ENCODE measurements around the gene EOLA1.
"Not testable (repeated sequence)": the region's sequence is repeated elsewhere in the genome, so short reads cannot be mapped to it uniquely, and the experiment has no call there.

EOLA1 gene

DNA sequence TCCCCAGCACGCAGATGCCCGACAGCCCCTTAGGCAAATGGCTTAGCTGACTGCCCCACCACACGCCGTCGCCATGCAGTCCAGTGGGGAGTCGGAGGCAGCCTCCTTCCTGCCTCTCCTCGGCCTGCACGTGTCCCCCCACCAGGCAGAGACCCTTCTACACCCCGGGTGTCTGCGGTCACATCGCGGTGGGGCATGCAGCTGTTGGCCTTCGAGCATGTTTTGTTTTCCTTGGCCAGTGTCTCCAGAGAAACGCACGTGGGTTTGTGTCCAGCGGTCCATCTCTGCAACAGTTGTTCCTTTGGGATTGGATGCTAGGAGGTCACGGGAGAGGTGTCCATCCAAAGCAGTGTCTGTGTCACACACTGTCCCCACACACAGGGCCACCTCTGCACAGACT, 54.4 kb downstream of the EOLA1 start, which contains the start of gene HSFX2:
HSFX2 (minus strand) TSS at position 101 of the 400 bp plus-strand sequence. CDS start 614 bp downstream, outside the sequence.
- H2AK5ac ChIP-seq (ENCODE audit: low read depth, low read length); H3K27me3 ChIP-seq (ENCODE audit: control insufficient read depth in 3 of 3, insufficient read depth in 3 of 3, low read depth in 1 of 3, low read length in 3 of 3); H4K91ac ChIP-seq (ENCODE audit: low read depth, low read length, poor library complexity); H2AFZ ChIP-seq (ENCODE audit: low read length); H3K18ac ChIP-seq (ENCODE audit: low read length); H4K8ac ChIP-seq (ENCODE audit: low read depth, low read length); H3K9ac ChIP-seq (ENCODE audit: low read depth, low read length, poor library complexity); H3K36me3 ChIP-seq (replicated peaks in 1 of 2; ENCODE audit: control insufficient read depth in 2 of 2, insufficient read depth in 2 of 2, low read length in 2 of 2); H2BK12ac ChIP-seq (ENCODE audit: low read length); H3K9me3 ChIP-seq (replicated peaks in 1 of 2; ENCODE audit: control insufficient read depth in 2 of 2, insufficient read depth in 1 of 2, low read depth in 1 of 2, low read length in 2 of 2); H3K79me1 ChIP-seq (ENCODE audit: low read depth, low read length); H3K4ac ChIP-seq (ENCODE audit: low read length); H3K4me1 ChIP-seq (ENCODE audit: control insufficient read depth in 2 of 2, insufficient read depth in 1 of 2, low read depth in 1 of 2, low read length in 2 of 2); DNase-seq (ENCODE audit: low spot score); H3K23ac ChIP-seq (ENCODE audit: low read depth, low read length, poor library complexity); H3K4me3 ChIP-seq (ENCODE audit: low read length in 2 of 2); H2BK5ac ChIP-seq (ENCODE audit: low read length); H3K14ac ChIP-seq (ENCODE audit: low read length); H2BK15ac ChIP-seq (ENCODE audit: low read length); H3K27ac ChIP-seq (replicated peaks; ENCODE audit: low read length); H3K4me2 ChIP-seq (ENCODE audit: insufficient read depth, low read length, poor library complexity, severe bottlenecking); H2BK120ac ChIP-seq (ENCODE audit: low read depth, low read length): not testable (repeated sequence)
- WGBS, 2 donors (ENCODE audit: extremely low coverage in 2 of 2, insufficient read length in 2 of 2, insufficient replicate concordance in 1 of 2): no CpG with 5 or more reads among the region's 17 CpGs

DNA sequence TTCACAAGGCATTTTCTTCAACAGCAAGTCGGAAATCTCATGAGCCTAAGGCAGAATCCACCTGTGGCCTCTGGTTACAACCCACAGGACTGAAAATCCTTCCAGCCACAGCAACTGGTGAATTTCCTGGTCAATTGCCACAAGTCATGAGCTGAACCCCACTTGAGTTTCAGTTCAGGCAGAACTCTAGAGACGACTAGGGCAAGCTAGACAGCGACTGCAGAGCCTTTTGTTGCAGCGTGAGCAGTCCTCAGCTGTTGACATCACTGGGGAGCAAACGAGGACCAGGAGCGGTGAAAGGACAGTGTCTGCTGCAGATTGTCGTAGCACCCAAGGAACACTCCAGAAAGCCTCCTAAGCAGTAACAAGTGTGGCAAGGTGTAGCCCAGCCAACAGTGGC, 55.1 kb downstream of the EOLA1 start:
- H3K27ac ChIP-seq (replicated peaks; ENCODE audit: low read length); DNase-seq (ENCODE audit: low spot score); H3K27me3 ChIP-seq (ENCODE audit: control insufficient read depth in 3 of 3, insufficient read depth in 3 of 3, low read depth in 1 of 3, low read length in 3 of 3); H4K91ac ChIP-seq (ENCODE audit: low read depth, low read length, poor library complexity); H4K8ac ChIP-seq (ENCODE audit: low read depth, low read length); H3K9ac ChIP-seq (ENCODE audit: low read depth, low read length, poor library complexity); H2BK15ac ChIP-seq (ENCODE audit: low read length); H3K23ac ChIP-seq (ENCODE audit: low read depth, low read length, poor library complexity); H2BK12ac ChIP-seq (ENCODE audit: low read length); H2AFZ ChIP-seq (ENCODE audit: low read length); H2AK5ac ChIP-seq (ENCODE audit: low read depth, low read length); H3K4me3 ChIP-seq (ENCODE audit: low read length in 2 of 2); H3K14ac ChIP-seq (ENCODE audit: low read length); H3K79me1 ChIP-seq (ENCODE audit: low read depth, low read length); H3K36me3 ChIP-seq (replicated peaks in 1 of 2; ENCODE audit: control insufficient read depth in 2 of 2, insufficient read depth in 2 of 2, low read length in 2 of 2); H3K4me2 ChIP-seq (ENCODE audit: insufficient read depth, low read length, poor library complexity, severe bottlenecking); H3K9me3 ChIP-seq (replicated peaks in 1 of 2; ENCODE audit: control insufficient read depth in 2 of 2, insufficient read depth in 1 of 2, low read depth in 1 of 2, low read length in 2 of 2); H3K4me1 ChIP-seq (ENCODE audit: control insufficient read depth in 2 of 2, insufficient read depth in 1 of 2, low read depth in 1 of 2, low read length in 2 of 2); H3K18ac ChIP-seq (ENCODE audit: low read length); H2BK5ac ChIP-seq (ENCODE audit: low read length); H2BK120ac ChIP-seq (ENCODE audit: low read depth, low read length); H3K4ac ChIP-seq (ENCODE audit: low read length): not testable (repeated sequence)
- no CpG with 5 or more reads among the region's 7 CpGs for whole genome bisulfite sequencing, 2 donors (ENCODE audit: extremely low coverage in 2 of 2, insufficient read length in 2 of 2, insufficient replicate concordance in 1 of 2)
